K562 (cell line): ENCODE measurements around the gene VKORC1. TPM values are rescaled to one million over a fixed set of nuclear protein-coding genes. Genes with fewer than 3 reads are reported as not detected.

Experiments
- AFF1 ChIP-seq, 2 experiments: fragments of 450-650 bp; IDR thresholded peaks; 2 replicates each; pipeline ENCODE4 v1.6.1; 2018; ENCODE audit warnings: mild to moderate bottlenecking in 2 of 2, low read depth in 1 of 2; ENCODE audit not compliant: partially characterized antibody in 2 of 2
- BDP1 ChIP-seq: IDR thresholded peaks from 3 replicates; pipeline ENCODE4 v1.6.1; 2011; ENCODE audit not compliant: insufficient read length, insufficient read depth
- CBX3 ChIP-seq, 2 experiments: IDR thresholded peaks; 1 replicate in 1 of 2; 2 replicates in 1 of 2; pipeline ENCODE4 v1.6.1; 2012; ENCODE audit warnings: inconsistent platforms in 2 of 2, low read length in 2 of 2, borderline replicate concordance in 1 of 2, control low read depth in 1 of 2
- CTCFL ChIP-seq: IDR thresholded peaks from 2 replicates; pipeline ENCODE4 v1.6.1; 2011; ENCODE audit warnings: borderline replicate concordance, low read depth, mild to moderate bottlenecking, moderate library complexity, low read length; ENCODE audit not compliant: insufficient read depth, poor library complexity, severe bottlenecking
- ETV6 ChIP-seq, 3 experiments: fragments of 150-350 bp in 1 of 3; sonication (generic) in 1 of 3; formaldehyde crosslinking in 1 of 3; IDR thresholded peaks; 2 replicates each; pipeline versions ENCODE4 v1.6.1 to v1.8.0; 2014 to 2022; ENCODE audit warnings: borderline replicate concordance in 2 of 3, low read depth in 2 of 3, antibody characterized with exemption in 1 of 3, low read length in 1 of 3, mild to moderate bottlenecking in 1 of 3, missing genetic modification reagents in 1 of 3
- HES1 ChIP-seq: fragments of 450-650 bp; IDR thresholded peaks from 2 replicates; pipeline ENCODE4 v1.6.1; 2016; ENCODE audit warnings: low read depth, mild to moderate bottlenecking, moderate library complexity
- KLF10 ChIP-seq: fragments of 250-450 bp; sonication (Bioruptor Pico); IDR thresholded peaks from 2 replicates; pipeline ENCODE4 v1.6.1; 2021; ENCODE audit warnings: matching md5 sums
- NR2F6 ChIP-seq: fragments of 450-650 bp; formaldehyde crosslinking; IDR thresholded peaks from 2 replicates; pipeline ENCODE4 v1.4.0; 2020; ENCODE audit warnings: mild to moderate bottlenecking
- POLR2A ChIP-seq: fragments of 450-650 bp; conservative IDR thresholded peaks from 2 replicates; pipeline ENCODE4 v1.6.1; 2016
- POLR3G ChIP-seq: IDR thresholded peaks from 2 replicates; pipeline ENCODE4 v1.6.1; 2011; ENCODE audit not compliant: insufficient read length, insufficient replicate concordance; ENCODE audit errors: extremely low read depth
- RBM25 ChIP-seq: fragments of 200-400 bp; formaldehyde crosslinking; IDR thresholded peaks from 2 replicates; pipeline ENCODE4 v1.6.1; 2018; ENCODE audit warnings: low read length, low read depth, moderate library complexity; ENCODE audit not compliant: severe bottlenecking
- RUNX1 ChIP-seq: sonication (generic); IDR thresholded peaks from 2 replicates; pipeline ENCODE4 v1.6.1; 2016; ENCODE audit warnings: antibody characterized with exemption, low read depth
- SMAD4 ChIP-seq: fragments of 250-450 bp; sonication (Bioruptor Pico); conservative IDR thresholded peaks from 2 replicates; pipeline ENCODE4 v1.8.0; 2021; ENCODE audit warnings: inconsistent platforms, mild to moderate bottlenecking, moderate library complexity
- SMARCA4 ChIP-seq: fragments of 450-650 bp; IDR thresholded peaks from 2 replicates; pipeline ENCODE4 v1.6.1; 2016
- TBP ChIP-seq: optimal IDR thresholded peaks from 2 replicates; pipeline ENCODE3; 2011; ENCODE audit warnings: low read depth, low read length, improper control_type of control experiment
- TEAD2 ChIP-seq: fragments of 450-650 bp; IDR thresholded peaks from 2 replicates; pipeline ENCODE4 v1.6.1; 2016; ENCODE audit warnings: missing genetic modification characterization, control low read depth, missing compliant biosample characterization
- XRCC3 ChIP-seq: fragments of 450-650 bp; IDR thresholded peaks from 2 replicates; pipeline ENCODE4 v1.6.1; 2017; ENCODE audit warnings: mild to moderate bottlenecking, moderate library complexity
- ZBTB1 ChIP-seq: sonication (generic); formaldehyde crosslinking; IDR thresholded peaks from 2 replicates; pipeline ENCODE4 v1.8.1; 2023; ENCODE audit warnings: missing genetic modification reagents, low read depth, mild to moderate bottlenecking, borderline replicate concordance
- ZNF121 ChIP-seq: sonication (generic); formaldehyde crosslinking; conservative IDR thresholded peaks from 2 replicates; pipeline ENCODE4 v1.8.0; 2022; ENCODE audit warnings: missing genetic modification reagents
- ZNF232 ChIP-seq: sonication (generic); formaldehyde crosslinking; IDR thresholded peaks from 2 replicates; pipeline ENCODE4 v1.8.0; 2022; ENCODE audit warnings: mild to moderate bottlenecking, missing genetic modification reagents
- ZZZ3 ChIP-seq: fragments of 450-650 bp; IDR thresholded peaks from 2 replicates; pipeline ENCODE4 v1.6.1; 2016; ENCODE audit warnings: antibody characterized with exemption, mild to moderate bottlenecking, moderate library complexity
- polyA plus RNA-seq, 8 experiments: library from polyadenylated mRNA; depleted of rRNA in 4 of 8; stranded (reverse) in 5 of 8; unstranded in 3 of 8; fragments of >200 nt; fragmentation: Nextera tagmentation in 2 of 8; fragmentation: Illumina TruSeq in 1 of 8; extraction: Ambion mirVana in 2 of 8; extraction: Trizol in 1 of 8; gene quantifications; 2 replicates each; pipeline versions ENCODE4 v1.2.1 to v1.2.3, GENCODE V29; 2011 to 2014; ENCODE audit warnings: inconsistent platforms in 1 of 8, missing spikeins in 1 of 8
- total RNA-seq, 7 experiments: library from RNA; depleted of rRNA in 6 of 7; stranded (reverse); fragments of >200 nt in 6 of 7; fragmentation: Illumina TruSeq in 2 of 7; extraction: Trizol in 2 of 7; gene quantifications; 2 replicates each; pipeline versions ENCODE4 v1.2.1 to v1.2.3, GENCODE V29; 2011 to 2021; ENCODE audit warnings: low replicate concordance in 1 of 7

Gene VKORC1
- total and polyA plus RNA-seq, 9 of the 15 experiments (the other 6 are each of a cell fraction or from before 2014, with no cell fraction given), result 30.0 to 119 (median 62.1) TPM

- TF ChIP-seq TEAD2 (tag), result no peak
- TF ChIP-seq AFF1 (IDR thresholded peaks at IDR 0.05; ENCODE audit: low read depth in 1 of 2, partially characterized antibody in 2 of 2), result no peak
- no peak for TF ChIP-seq HES1
- TF ChIP-seq ETV6 (IDR thresholded peaks at IDR 0.05; ENCODE audit: borderline replicate concordance in 1 of 2, low read depth in 2 of 2, low read length in 1 of 2), result no peak
- no peak for TF ChIP-seq ETV6 (CRISPR knock-in tag; IDR thresholded peaks at IDR 0.05; ENCODE audit: borderline replicate concordance)
- TF ChIP-seq CTCFL, result no peak
- peak; percentile 8 for TF ChIP-seq RBM25
- TF ChIP-seq ZZZ3, result no peak
- TF ChIP-seq CBX3 (IDR thresholded peaks at IDR 0.05; ENCODE audit: borderline replicate concordance in 1 of 2, low read length in 2 of 2), result no peak
- no peak for TF ChIP-seq ZBTB1
- peak; percentile 28; the same call in 1 of the 2 replicates for TF ChIP-seq ZNF121 (CRISPR knock-in tag)
- peak; percentile 3; the same call in 1 of the 2 replicates for TF ChIP-seq POLR2A
- no peak for TF ChIP-seq POLR3G
- TF ChIP-seq RUNX1, result no peak
- TF ChIP-seq NR2F6 (CRISPR knock-in tag), result no peak
- TF ChIP-seq TBP, result no peak
- no peak for TF ChIP-seq KLF10 (CRISPR knock-in tag)
- TF ChIP-seq BDP1, result no peak
- TF ChIP-seq XRCC3, result no peak
- TF ChIP-seq SMAD4, result no peak
- no peak for TF ChIP-seq ZNF232 (CRISPR knock-in tag)
- TF ChIP-seq SMARCA4, result no peak
Measured at GRCh38 chr16:31113121-31114120, 18.8 kb upstream of the VKORC1 start (continued).
